ENCODE measurements around the gene DDX56. TPM values are rescaled to one million over a fixed set of nuclear protein-coding genes. Genes with fewer than 3 reads are reported as not detected.
A peak's percentile ranks its signal among the peaks of the same experiment; 100 is the strongest.

Gene DDX56
- total and polyA plus RNA-seq, 9 of the 15 experiments (the other 6 are each of a cell fraction or from before 2014, with no cell fraction given), result 33.0 to 145 (median 102) TPM

DNA sequence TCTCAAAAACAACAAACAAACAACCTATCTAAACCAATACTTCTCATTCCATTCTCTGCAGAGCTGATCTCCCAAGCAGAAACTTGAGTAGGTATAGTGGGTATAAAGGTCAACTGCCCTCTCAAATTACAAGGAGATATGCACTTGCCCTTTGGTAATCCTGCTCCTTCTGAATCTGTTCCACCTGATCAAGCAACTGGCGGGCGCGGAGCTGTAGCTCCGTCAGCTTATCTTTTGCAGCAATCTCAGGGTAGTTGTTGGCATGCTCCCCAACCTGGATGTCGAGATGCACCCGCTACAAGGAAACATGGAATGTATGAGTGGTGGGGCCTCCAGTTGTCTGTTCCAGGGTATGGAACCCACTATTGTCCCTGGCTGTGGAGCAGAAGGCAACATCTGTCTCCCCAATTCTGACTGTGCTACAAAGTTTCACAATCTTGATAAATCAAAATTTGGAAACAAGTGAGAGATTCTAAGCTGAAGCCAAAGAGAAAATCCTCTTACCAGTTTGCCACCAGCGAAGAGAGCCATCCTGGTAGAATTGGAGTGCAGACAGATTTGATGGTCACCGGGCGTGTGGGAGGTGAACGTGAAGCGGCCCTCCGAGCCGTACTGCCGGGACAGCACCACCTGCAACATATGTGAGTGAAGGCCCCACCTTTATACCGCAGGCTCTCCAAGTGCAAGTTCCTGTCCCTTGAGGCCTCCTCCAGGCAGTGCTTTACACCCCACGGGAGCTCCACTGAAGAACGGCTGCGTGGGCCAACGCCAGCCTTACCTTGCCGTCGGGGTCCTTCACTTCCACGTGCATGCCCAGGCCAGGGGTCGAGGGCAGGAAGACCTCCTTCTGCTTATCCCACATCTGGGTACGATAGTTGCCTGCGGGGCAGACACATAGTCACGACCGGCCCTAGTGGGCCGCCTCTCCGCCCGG lies 7.5 kb upstream of the DDX56 start (continued):
- TF ChIP-seq, protein P1, sequence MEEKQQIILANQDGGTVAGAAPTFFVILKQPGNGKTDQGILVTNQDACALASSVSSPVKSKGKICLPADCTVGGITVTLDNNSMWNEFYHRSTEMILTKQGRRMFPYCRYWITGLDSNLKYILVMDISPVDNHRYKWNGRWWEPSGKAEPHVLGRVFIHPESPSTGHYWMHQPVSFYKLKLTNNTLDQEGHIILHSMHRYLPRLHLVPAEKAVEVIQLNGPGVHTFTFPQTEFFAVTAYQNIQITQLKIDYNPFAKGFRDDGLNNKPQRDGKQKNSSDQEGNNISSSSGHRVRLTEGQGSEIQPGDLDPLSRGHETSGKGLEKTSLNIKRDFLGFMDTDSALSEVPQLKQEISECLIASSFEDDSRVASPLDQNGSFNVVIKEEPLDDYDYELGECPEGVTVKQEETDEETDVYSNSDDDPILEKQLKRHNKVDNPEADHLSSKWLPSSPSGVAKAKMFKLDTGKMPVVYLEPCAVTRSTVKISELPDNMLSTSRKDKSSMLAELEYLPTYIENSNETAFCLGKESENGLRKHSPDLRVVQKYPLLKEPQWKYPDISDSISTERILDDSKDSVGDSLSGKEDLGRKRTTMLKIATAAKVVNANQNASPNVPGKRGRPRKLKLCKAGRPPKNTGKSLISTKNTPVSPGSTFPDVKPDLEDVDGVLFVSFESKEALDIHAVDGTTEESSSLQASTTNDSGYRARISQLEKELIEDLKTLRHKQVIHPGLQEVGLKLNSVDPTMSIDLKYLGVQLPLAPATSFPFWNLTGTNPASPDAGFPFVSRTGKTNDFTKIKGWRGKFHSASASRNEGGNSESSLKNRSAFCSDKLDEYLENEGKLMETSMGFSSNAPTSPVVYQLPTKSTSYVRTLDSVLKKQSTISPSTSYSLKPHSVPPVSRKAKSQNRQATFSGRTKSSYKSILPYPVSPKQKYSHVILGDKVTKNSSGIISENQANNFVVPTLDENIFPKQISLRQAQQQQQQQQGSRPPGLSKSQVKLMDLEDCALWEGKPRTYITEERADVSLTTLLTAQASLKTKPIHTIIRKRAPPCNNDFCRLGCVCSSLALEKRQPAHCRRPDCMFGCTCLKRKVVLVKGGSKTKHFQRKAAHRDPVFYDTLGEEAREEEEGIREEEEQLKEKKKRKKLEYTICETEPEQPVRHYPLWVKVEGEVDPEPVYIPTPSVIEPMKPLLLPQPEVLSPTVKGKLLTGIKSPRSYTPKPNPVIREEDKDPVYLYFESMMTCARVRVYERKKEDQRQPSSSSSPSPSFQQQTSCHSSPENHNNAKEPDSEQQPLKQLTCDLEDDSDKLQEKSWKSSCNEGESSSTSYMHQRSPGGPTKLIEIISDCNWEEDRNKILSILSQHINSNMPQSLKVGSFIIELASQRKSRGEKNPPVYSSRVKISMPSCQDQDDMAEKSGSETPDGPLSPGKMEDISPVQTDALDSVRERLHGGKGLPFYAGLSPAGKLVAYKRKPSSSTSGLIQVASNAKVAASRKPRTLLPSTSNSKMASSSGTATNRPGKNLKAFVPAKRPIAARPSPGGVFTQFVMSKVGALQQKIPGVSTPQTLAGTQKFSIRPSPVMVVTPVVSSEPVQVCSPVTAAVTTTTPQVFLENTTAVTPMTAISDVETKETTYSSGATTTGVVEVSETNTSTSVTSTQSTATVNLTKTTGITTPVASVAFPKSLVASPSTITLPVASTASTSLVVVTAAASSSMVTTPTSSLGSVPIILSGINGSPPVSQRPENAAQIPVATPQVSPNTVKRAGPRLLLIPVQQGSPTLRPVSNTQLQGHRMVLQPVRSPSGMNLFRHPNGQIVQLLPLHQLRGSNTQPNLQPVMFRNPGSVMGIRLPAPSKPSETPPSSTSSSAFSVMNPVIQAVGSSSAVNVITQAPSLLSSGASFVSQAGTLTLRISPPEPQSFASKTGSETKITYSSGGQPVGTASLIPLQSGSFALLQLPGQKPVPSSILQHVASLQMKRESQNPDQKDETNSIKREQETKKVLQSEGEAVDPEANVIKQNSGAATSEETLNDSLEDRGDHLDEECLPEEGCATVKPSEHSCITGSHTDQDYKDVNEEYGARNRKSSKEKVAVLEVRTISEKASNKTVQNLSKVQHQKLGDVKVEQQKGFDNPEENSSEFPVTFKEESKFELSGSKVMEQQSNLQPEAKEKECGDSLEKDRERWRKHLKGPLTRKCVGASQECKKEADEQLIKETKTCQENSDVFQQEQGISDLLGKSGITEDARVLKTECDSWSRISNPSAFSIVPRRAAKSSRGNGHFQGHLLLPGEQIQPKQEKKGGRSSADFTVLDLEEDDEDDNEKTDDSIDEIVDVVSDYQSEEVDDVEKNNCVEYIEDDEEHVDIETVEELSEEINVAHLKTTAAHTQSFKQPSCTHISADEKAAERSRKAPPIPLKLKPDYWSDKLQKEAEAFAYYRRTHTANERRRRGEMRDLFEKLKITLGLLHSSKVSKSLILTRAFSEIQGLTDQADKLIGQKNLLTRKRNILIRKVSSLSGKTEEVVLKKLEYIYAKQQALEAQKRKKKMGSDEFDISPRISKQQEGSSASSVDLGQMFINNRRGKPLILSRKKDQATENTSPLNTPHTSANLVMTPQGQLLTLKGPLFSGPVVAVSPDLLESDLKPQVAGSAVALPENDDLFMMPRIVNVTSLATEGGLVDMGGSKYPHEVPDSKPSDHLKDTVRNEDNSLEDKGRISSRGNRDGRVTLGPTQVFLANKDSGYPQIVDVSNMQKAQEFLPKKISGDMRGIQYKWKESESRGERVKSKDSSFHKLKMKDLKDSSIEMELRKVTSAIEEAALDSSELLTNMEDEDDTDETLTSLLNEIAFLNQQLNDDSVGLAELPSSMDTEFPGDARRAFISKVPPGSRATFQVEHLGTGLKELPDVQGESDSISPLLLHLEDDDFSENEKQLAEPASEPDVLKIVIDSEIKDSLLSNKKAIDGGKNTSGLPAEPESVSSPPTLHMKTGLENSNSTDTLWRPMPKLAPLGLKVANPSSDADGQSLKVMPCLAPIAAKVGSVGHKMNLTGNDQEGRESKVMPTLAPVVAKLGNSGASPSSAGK (IDR thresholded peaks at IDR 0.05), result peak; percentile 74
- no peak for TF ChIP-seq SMAD1 (IDR thresholded peaks at IDR 0.05; ENCODE audit: low read depth, low read length, partially characterized antibody)
- 0 out of 2 replicates have a peak, but pooled peaks have one; percentile 16 for TF ChIP-seq HDAC8 (tag; IDR thresholded peaks at IDR 0.05)
- TF ChIP-seq FOXM1 (IDR thresholded peaks at IDR 0.05; ENCODE audit: low read depth), result no peak
- 0 out of 2 replicates have a peak, but pooled peaks have one; percentile 72 for TF ChIP-seq FOXM1 (CRISPR knock-in tag; IDR thresholded peaks at IDR 0.05; ENCODE audit: low read depth)
- TF ChIP-seq, protein P2, sequence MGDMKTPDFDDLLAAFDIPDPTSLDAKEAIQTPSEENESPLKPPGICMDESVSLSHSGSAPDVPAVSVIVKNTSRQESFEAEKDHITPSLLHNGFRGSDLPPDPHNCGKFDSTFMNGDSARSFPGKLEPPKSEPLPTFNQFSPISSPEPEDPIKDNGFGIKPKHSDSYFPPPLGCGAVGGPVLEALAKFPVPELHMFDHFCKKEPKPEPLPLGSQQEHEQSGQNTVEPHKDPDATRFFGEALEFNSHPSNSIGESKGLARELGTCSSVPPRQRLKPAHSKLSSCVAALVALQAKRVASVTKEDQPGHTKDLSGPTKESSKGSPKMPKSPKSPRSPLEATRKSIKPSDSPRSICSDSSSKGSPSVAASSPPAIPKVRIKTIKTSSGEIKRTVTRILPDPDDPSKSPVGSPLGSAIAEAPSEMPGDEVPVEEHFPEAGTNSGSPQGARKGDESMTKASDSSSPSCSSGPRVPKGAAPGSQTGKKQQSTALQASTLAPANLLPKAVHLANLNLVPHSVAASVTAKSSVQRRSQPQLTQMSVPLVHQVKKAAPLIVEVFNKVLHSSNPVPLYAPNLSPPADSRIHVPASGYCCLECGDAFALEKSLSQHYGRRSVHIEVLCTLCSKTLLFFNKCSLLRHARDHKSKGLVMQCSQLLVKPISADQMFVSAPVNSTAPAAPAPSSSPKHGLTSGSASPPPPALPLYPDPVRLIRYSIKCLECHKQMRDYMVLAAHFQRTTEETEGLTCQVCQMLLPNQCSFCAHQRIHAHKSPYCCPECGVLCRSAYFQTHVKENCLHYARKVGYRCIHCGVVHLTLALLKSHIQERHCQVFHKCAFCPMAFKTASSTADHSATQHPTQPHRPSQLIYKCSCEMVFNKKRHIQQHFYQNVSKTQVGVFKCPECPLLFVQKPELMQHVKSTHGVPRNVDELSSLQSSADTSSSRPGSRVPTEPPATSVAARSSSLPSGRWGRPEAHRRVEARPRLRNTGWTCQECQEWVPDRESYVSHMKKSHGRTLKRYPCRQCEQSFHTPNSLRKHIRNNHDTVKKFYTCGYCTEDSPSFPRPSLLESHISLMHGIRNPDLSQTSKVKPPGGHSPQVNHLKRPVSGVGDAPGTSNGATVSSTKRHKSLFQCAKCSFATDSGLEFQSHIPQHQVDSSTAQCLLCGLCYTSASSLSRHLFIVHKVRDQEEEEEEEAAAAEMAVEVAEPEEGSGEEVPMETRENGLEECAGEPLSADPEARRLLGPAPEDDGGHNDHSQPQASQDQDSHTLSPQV (IDR thresholded peaks at IDR 0.05), result 0 out of 2 replicates have a peak, but pooled peaks have one; percentile 46
- no peak for TF ChIP-seq ZNF347 (CRISPR knock-in tag; IDR thresholded peaks at IDR 0.05; ENCODE audit: low read depth)
- TF ChIP-seq ZBTB1 (CRISPR knock-in tag; IDR thresholded peaks at IDR 0.05; ENCODE audit: borderline replicate concordance, low read depth), result no peak
- TF ChIP-seq U2AF1 (optimal IDR thresholded peaks at IDR 0.05; ENCODE audit: low read depth, low read length), result no peak
